ENCODE results near the gene SETD6.
"Not testable (repeated sequence)": the region's sequence is repeated elsewhere in the genome, so short reads cannot be mapped to it uniquely, and the experiment has no call there.

Gene SETD6

DNA sequence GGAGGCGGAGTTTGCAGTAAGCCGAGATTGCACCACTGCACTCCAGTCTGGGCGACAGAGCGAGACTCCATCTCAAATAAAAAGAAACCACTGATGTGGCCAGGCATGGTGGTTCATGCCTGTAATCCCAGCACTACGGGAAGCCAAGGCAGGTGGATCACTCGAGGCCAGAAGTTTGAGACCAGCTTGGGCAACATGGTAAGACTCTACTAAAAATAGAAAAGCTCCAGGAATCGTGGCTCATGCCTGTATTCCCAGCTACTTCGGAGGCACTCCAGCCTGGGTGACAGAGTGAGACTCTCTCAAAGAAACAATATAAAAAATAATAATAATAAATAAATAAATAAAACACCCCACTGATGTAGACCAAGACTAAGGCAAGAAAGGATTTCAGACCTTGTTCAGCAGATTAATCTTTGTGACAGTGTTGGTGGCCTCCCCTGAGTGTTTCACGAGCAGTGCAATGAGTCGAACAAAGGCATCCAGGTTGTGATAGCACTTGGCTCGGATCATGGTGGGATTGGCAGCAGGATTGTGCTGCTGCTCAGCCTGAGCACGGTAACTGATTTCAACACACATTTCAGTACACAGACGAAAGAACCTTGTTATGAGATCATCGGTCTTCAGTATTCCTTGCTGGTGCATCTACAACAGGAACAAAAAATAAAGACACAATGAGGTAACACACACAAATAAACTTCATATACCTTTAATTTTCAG lies 18.6 kb downstream of the SETD6 start:
- H3K27ac Mint-ChIP-seq, result no peak overlapping the region
- no peaks in the 10 kb centered on the region for H3K27me3 Mint-ChIP-seq
- no peak for DNase-seq
- H3K9me3 Mint-ChIP-seq, result no peaks in the 10 kb centered on the region
- peaks cover 80% of the 10 kb centered on the region for H3K36me3 Mint-ChIP-seq (ENCODE audit: low read depth)
- H3K4me3 Mint-ChIP-seq, result no peak overlapping the region
- ATAC-seq, result no peak
- H3K4me1 Mint-ChIP-seq, result no peaks in the 10 kb centered on the region

DNA sequence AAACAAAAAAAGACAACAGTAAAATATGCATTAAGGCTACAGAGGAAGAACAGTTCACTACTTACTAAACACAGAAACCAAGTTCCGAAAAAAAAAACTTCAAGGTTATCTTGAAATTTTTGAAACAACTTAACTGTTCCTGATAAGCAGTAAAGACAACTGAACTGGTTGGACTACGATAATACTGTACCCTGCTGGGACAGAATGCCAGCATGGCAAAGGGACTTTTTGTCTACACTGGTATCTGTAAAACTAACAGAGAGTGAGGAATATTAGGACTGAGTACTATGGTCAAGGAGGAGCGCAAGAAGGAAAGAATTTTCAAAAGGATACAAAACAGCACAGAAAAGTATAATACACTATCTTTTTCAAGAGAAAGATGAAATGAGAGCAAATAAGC lies 19.8 kb downstream of the SETD6 start:
- no peaks in the 10 kb centered on the region for H3K9me3 Mint-ChIP-seq
- DNase-seq (no peak), ATAC-seq (no peak)
- H3K4me3 Mint-ChIP-seq, result no peak overlapping the region
- H3K4me1 Mint-ChIP-seq, result no peaks in the 10 kb centered on the region
- H3K36me3 Mint-ChIP-seq (ENCODE audit: low read depth), result peaks cover 82% of the 10 kb centered on the region
- H3K27me3 Mint-ChIP-seq, result no peaks in the 10 kb centered on the region
- H3K27ac Mint-ChIP-seq, result no peak overlapping the region

DNA sequence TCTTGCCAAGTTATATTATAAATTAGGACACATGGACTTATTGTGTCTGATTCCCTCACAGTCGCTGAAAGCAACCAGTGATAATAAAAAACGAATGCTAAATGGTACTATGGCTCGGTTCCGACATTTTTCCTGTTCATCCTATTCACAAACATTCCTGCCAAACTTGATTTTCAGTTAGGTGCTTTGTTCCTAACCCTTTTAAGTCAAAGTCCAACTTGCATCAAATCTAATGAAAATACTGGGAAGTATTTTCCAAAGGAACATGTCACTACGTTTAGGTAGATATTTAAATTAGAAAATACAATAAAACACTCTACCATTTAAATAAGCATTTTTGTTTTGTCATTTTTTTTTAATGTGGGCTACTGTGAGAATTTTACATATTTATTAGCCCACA lies 21.0 kb downstream of the SETD6 start:
- no peak for DNase-seq

DNA sequence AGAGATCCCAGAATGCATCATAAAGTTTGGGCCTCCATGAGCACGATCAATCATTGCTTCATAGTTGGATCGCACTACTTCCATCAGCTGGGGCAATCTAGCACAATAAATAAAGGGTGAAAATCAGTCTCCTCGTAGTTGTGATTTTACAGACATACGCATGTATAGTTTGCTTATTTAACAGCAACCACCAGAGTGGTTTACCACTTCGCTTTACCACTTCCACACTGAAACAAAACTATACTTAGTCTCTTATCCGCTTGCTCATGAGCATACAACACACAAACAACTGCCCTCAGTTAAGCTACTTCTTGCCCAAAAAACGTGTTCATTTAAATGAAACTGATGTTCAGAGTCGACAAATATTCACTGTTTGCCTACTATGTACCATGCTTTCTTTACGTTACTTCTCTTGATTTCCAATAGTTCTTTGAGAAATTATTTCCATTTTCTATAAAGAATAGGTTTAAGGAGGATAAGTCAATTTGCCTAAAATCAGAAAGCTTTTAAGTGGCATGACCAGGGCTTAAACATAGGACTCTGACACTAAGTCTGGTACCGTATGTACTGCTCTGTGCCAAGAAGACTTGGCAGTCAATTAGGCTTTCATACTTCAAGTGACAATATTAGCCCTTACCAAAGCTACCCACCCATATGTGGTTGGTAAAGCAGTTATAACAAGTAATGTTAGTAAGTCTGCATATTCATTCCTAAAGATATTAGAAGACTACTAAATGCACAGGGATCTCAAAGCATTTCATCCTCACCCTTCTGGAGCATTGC lies 22.0 kb downstream of the SETD6 start:
- Mint-ChIP-seq H3K4me1 (no peaks in the 10 kb centered on the region), H3K9me3 (no peaks in the 10 kb centered on the region), H3K4me3 (no peak overlapping the region), H3K27ac (peak overlapping the region; percentile 56), H3K36me3 (ENCODE audit: low read depth) (peaks cover 78% of the 10 kb centered on the region), H3K27me3 (no peaks in the 10 kb centered on the region)
- ATAC-seq (no peak), DNase-seq (no peak)

More for the DNA sequence above, 21.0 kb downstream of the SETD6 start:
- no peaks in the 10 kb centered on the region for H3K9me3 Mint-ChIP-seq
- no peaks in the 10 kb centered on the region for H3K4me1 Mint-ChIP-seq
- no peaks in the 10 kb centered on the region for H3K27me3 Mint-ChIP-seq
- H3K4me3 Mint-ChIP-seq, result no peak overlapping the region
- no peak for ATAC-seq
- no peak overlapping the region for H3K27ac Mint-ChIP-seq
- peaks cover 79% of the 10 kb centered on the region for H3K36me3 Mint-ChIP-seq (ENCODE audit: low read depth)

DNA sequence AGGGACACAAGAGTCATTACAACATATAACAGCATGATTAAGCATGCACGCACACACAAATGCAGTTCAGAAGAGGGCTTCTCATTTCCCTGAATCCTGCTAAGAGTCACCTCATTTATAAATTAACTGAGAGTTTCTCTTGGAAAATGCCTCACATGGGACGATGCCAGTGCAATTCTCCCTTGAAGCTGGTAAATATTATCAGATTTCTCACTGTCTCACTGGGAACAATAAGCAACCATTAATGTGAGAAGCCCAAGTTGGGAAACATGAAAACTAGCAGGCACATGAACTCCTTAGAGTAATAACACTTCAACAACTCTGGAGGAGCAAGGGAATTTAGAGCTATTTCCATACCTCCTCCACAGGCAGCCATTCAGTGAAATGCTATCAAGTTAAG lies 26.4 kb downstream of the SETD6 start:
- Mint-ChIP-seq H3K9me3 (no peaks in the 10 kb centered on the region), H3K27me3 (no peaks in the 10 kb centered on the region), H3K36me3 (ENCODE audit: low read depth) (peaks cover 79% of the 10 kb centered on the region), H3K27ac (no peak overlapping the region), H3K4me3 (no peak overlapping the region), H3K4me1 (no peaks in the 10 kb centered on the region)
- DNase-seq, result no peak
- ATAC-seq, result no peak

DNA sequence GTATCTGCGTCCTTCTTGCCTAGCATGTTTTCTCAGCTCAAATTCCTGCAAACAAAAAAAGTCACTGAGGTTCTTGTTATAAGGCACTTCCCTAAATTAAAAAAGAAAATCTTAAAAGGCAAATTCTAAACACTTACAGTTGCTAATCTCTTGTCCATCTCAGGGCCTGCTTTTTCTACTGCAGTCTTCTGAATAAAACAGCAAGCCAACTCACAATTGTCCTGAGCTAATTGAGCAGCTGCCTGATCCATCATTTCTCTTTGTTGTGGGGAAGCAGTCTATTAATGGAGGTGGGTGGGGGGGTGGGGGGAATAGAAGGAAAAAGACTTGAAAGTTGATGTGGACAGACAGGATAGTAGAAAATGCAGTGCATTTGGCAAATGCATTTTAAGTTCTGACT lies 27.0 kb downstream of the SETD6 start:
- DNase-seq (no peak), ATAC-seq (no peak)
- no peaks in the 10 kb centered on the region for H3K9me3 Mint-ChIP-seq
- no peak overlapping the region for H3K4me3 Mint-ChIP-seq
- no peaks in the 10 kb centered on the region for H3K4me1 Mint-ChIP-seq
- no peak overlapping the region for H3K27ac Mint-ChIP-seq
- no peaks in the 10 kb centered on the region for H3K27me3 Mint-ChIP-seq
- H3K36me3 Mint-ChIP-seq (ENCODE audit: low read depth), result peaks cover 80% of the 10 kb centered on the region

DNA sequence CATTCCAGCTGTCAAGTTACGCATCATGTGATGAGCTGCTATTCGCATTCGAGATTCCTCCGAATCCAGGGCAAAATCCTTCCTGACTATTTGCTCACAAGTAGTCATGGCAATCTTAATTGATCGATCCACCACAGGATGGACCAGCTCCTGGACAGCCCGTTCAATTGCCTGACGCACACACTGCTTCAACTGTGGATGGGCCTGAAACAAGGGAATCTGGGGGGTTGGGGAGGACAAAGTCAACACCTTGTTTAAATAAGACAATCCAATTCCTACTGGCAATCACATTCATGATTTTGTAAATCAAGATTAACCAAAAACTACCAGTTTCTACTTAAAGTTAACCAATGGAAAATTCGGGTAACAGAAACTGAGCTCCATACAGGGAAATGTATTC lies 28.4 kb downstream of the SETD6 start:
- Mint-ChIP-seq H3K4me3 (no peak overlapping the region), H3K4me1 (no peaks in the 10 kb centered on the region), H3K36me3 (ENCODE audit: low read depth) (peaks cover 73% of the 10 kb centered on the region), H3K27me3 (no peaks in the 10 kb centered on the region), H3K9me3 (no peaks in the 10 kb centered on the region), H3K27ac (no peak overlapping the region)
- ATAC-seq (no peak), DNase-seq (no peak)

DNA sequence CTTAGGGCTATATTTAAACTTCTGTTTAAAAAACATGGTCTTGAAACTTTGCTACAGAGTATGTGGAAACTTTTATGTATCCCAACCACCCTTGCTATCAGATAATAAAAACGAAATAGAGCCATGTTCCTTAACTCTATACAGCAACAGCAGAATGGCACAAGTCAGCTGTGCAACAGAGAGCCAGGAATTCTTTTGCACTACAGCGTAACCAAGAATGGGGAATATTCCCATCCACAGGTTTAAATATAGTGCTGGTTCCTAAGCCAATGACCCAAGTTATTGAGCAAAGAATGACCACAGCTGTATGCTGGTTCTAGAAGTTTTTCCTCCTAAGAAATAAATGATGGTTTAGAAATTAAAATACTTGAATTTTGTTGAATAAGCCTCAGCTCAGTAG lies 33.1 kb downstream of the SETD6 start:
- ATAC-seq (no peak), DNase-seq (no peak)
- Mint-ChIP-seq H3K36me3 (ENCODE audit: low read depth) (peaks cover 63% of the 10 kb centered on the region), H3K9me3 (no peaks in the 10 kb centered on the region), H3K4me3 (no peak overlapping the region), H3K27me3 (no peaks in the 10 kb centered on the region), H3K4me1 (no peaks in the 10 kb centered on the region), H3K27ac (no peak overlapping the region)

DNA sequence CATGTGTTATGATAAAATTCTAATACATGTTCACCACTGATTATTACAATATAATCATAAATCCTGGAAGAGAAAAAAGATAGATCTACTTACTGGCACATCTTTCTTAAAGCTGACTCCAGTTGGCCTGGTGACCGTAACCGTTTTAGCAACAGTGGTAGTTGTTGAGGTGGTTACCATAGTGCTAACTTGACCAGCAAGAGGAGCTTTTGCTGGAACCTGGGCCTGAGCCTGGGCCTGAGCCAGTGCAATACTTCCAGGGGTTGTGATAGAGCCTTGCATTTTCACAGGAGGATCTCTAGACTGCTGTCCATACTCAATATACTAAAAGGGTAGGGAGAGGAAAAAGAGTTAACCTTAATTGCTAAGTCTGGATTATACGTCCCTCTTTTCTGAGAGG lies 36.2 kb downstream of the SETD6 start:
- H3K36me3 Mint-ChIP-seq (ENCODE audit: low read depth), result peaks cover 62% of the 10 kb centered on the region
- DNase-seq (no peak), ATAC-seq (no peak)
- no peaks in the 10 kb centered on the region for H3K4me1 Mint-ChIP-seq
- no peaks in the 10 kb centered on the region for H3K9me3 Mint-ChIP-seq
- no peak overlapping the region for H3K27ac Mint-ChIP-seq
- H3K27me3 Mint-ChIP-seq, result no peaks in the 10 kb centered on the region
- H3K4me3 Mint-ChIP-seq, result no peak overlapping the region

DNA sequence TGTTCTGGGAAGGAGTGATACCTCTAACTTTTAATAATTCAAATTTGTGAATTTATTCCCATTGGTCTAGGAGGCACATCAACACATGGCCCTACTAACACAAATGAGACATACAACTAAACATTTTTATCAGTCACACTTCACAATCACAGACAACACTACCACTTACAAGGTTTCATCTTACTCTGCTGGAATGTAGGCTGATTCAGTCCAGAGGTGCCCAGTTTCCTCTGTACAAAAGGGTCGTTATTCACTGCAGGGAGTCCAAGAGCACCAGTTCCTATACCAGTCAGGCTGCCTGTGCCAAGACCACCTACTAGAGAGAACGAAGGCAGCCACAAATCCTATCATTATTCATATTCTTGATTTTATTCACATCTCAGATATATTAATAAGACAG lies 41.4 kb downstream of the SETD6 start:
- no peaks in the 10 kb centered on the region for H3K9me3 Mint-ChIP-seq
- H3K27ac Mint-ChIP-seq, result no peak overlapping the region
- H3K4me1 Mint-ChIP-seq, result no peaks in the 10 kb centered on the region
- DNase-seq (no peak), ATAC-seq (no peak)
- H3K36me3 Mint-ChIP-seq (ENCODE audit: low read depth), result peaks cover 57% of the 10 kb centered on the region
- no peaks in the 10 kb centered on the region for H3K27me3 Mint-ChIP-seq
- no peak overlapping the region for H3K4me3 Mint-ChIP-seq

DNA sequence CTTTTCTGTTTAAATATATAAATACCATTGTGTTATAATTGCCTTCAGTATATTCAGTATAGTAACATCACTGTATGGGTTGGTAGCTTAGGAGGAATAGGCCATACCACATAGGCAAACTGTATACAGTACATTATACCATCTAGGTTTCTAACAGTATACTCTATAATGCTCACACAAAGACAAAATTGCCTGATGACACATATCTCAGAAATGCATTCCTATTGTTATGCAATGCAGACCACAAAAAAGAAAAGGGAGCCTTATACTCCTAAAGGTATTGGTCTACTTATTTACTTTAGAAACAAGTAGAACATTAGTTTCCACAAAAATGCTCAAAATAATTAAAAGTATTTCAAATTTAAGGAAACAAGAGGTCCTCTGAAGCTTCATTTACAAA lies 47.9 kb downstream of the SETD6 start:
- no peak overlapping the region for H3K27ac Mint-ChIP-seq
- H3K27me3 Mint-ChIP-seq, result no peaks in the 10 kb centered on the region
- ATAC-seq (no peak), DNase-seq (no peak)
- no peaks in the 10 kb centered on the region for H3K9me3 Mint-ChIP-seq
- H3K36me3 Mint-ChIP-seq (ENCODE audit: low read depth), result peaks cover 53% of the 10 kb centered on the region
- peaks cover 3% of the 10 kb centered on the region for H3K4me1 Mint-ChIP-seq
- H3K4me3 Mint-ChIP-seq, result no peak overlapping the region

DNA sequence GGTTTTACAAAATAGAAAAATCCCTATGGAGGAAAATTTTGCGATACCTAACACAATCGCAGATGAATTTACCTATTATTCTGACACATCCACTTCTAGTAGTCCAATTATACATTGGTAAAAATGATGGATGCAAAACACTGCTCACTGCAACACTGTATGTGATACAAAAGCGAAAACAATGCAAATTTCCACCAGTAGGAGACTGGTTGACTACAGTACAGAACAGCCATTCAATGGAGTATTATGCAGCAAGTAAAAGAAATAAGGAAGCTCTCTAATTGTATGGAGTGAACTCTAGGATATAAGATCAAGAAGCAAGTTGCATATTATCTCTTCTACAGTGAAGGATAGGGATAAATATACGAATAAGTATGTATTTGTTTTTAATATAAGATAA lies 48.5 kb downstream of the SETD6 start:
- H3K4me1 Mint-ChIP-seq, result peaks cover 3% of the 10 kb centered on the region
- H3K4me3 Mint-ChIP-seq, result no peak overlapping the region
- no peaks in the 10 kb centered on the region for H3K27me3 Mint-ChIP-seq
- H3K27ac Mint-ChIP-seq, result no peak overlapping the region
- peaks cover 53% of the 10 kb centered on the region for H3K36me3 Mint-ChIP-seq (ENCODE audit: low read depth)
- no peaks in the 10 kb centered on the region for H3K9me3 Mint-ChIP-seq
- no peak for DNase-seq
- ATAC-seq, result no peak

DNA sequence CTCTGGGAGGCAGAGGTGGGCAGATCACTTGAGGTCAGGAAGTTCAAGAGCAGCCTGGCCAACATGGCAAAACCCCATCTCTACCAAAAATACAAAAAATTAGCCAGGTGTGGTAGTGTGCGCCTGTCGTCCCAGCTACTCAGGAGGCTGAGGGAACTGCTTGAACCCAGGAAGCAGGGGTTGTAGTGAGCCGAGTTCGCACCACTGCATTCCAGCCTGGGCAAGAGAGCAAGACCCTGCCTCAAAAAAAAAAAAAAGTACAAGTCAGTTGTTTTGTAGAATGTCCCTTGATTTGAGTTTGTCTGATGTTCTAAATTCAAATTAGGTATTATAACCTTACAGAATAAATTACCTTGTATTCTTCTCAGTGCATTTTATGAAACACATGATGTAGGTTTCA lies 50.4 kb downstream of the SETD6 start:
- not testable (repeated sequence) for H3K27me3 Mint-ChIP-seq, H3K9me3 Mint-ChIP-seq, H3K4me3 Mint-ChIP-seq, ATAC-seq, H3K4me1 Mint-ChIP-seq, DNase-seq, H3K27ac Mint-ChIP-seq
- H3K36me3 Mint-ChIP-seq (ENCODE audit: low read depth), result peaks cover 60% of the 10 kb centered on the region
